CD1c-positive myeloid dendritic cell (primary cell): ENCODE measurements around the gene HNRNPF.

Experiments used
- DNase-seq: peaks from one replicate; pipeline ENCODE4 v3.0.0-alpha.2; 2016; ENCODE audit errors: extremely low spot score

HNRNPF gene

DNA sequence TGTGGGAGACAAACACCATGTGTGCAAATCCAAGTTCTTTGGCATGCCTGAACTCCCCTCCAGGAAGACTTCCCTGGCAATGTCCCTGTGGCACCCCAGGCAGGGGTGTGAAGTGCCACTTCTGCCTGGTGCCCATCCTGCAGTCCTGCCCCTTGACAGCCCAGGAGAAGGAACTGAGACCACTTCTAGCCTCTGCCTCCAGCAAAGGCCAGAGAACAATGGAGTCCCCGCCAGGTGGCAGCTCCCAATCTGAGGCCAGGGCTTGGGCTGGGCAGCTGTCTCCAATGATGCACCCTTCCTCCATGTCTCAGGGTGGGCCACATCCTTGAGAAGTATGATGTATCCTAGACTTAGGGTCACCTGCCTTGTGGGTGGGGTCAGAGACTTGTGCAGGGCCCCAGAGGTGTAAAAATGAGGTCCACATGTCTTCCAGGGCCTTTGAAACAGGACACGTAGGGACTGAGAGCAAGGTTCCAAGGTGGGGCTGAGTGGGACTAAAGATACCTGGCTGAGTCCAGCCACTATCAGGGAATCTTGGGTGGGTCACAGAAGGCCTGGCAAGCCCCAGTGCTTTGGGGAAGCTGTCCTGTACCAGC is 32.1 kb downstream of the HNRNPF start:
- DNase-seq, result no peak

DNA sequence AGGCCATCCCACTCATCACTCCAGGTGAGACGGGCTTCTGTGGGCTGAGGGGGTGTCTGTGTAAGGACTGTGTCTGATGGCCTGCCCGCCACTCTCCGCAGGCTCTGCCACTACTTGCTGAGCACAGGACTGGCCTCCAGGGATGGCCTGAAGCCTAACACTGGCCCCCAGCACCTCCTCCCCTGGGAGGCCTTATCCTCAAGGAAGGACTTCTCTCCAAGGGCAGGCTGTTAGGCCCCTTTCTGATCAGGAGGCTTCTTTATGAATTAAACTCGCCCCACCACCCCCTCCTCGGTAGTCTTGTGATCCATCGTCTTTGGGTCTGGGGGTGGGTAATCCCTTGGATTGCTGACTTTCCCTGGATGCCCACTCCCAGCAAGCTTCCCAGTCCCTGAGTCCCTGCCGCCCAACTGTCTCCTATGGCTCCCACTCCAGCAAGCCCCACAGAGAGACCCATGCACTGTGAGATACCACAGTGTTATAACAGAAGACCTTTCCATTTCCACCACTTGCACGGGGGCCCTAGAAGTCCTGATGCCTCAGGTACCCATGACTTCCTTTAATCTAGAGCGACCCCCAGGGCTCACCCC is 32.8 kb downstream of the HNRNPF start:
- no peak for DNase-seq

DNA sequence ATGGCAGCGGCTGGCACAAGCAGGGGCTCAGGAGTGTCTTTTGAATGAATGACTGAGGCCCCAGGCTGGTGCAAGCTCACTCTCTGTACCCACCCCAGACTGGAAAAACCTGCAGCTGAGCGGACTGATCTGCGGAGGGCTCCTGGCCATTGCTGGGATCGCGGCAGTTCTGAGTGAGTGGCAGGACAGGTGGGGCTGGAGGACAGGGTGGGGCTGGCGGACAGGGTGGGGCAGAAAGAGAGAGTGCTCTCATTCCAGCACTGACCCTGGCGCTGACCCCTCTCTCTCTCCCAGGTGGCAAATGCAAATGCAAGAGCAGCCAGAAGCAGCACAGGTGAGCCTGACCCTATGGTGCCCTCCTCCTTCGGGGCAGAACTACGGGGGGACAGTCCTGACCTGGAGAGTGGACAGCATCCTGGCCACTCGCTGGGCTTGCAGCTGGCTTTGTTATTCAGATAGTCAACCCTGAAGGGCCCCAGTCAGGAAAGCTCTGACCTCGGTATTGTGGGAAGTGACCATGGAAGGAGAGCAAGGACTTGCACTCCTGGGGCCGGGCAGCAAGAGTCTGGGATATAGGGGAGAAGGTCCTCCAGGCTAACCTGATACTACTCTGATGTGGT is 33.5 kb downstream of the HNRNPF start:
- DNase-seq, result no peak

DNA sequence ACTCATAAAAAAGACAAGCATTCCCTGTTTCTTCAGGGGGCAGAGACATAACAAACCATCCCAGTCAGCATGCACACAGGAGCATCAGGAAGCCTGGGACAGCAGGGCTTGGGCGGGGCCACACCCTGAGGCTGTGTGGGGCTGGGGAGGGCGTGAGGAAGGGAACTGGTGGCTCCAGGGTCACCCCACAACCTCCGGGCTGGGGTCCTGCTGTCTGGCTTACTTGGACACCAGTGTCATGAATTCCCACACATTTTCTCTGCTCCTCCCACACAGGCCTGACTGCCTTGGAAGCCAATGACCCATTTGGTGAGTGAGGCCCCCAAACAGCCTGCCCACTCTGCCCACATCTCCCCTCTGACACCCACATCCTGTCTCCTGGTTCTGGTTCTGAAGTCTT is 34.8 kb downstream of the HNRNPF start:
- DNase-seq, result no peak

DNA sequence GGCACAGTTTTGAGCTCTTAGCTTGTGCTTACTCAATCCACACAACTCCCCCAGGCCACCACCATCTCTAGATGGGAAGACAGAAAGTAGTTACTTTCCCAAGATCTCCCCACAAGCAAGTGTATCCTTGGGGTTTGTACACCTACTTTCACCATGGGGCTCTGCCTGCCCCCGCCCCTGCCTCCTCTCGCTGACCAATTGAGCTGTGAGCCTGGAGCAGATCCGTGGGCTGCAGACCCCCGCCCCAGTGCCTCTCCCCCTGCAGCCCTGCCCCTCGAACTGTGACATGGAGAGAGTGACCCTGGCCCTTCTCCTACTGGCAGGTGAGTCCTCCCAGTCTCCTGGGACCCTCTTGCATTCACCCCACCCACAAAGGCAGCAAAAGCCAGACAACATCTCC is 35.5 kb downstream of the HNRNPF start:
- no peak for DNase-seq

DNA sequence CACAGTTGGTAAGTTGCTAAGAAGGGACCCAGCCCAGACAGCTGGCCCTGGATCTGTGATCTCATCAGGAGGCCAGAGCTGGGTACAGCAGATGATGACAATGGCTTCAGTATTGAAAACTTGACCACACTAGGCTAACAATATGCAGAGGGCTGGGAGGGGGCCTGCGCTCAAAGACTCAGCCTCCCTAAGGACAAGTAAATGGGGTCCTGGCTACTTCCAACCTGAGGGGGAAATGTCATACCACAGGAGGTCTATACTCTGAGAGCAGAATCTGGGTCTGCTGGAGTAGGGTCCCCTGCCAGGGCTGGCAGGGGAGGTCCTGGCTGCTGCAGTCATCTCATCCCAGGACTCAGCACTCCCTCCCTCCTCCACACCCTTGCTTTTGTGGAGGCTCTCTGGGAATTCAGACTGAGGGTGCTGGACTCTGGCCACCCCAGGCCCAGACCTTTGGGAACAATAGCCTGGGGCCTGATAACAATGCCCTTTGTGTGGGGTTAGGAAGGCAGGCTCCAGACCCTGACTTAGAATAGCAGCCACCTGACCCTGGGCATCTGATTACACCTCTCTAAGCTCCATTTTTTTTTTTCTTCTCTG is 36.1 kb downstream of the HNRNPF start:
- no peak for DNase-seq

DNA sequence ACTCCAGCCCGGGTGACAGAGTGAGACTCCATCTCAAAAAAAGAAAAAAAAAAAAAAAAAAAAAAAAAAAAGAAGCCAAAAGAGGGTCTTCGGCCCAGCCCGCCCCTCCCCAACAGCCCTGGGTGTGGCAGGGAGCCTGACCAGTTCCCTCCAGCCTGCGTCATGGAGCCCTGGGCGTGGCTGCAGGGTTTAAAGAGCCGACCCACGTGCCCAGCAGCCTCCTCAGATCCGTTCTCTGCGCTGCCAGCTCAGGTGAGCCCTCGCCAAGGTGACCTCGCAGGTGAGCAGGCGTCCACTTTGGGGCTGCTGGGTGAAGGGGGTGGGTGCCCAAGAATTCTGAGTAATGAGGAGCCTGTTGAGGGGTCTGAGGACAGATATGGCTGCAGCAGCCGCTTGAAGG is 37.6 kb downstream of the HNRNPF start, which contains the start of gene FXYD4:
FXYD4 (plus strand) TSS at position 219 of the 400 bp plus-strand sequence. CDS start 2,111 bp downstream, outside the sequence.
- DNase-seq, result no peak

DNA sequence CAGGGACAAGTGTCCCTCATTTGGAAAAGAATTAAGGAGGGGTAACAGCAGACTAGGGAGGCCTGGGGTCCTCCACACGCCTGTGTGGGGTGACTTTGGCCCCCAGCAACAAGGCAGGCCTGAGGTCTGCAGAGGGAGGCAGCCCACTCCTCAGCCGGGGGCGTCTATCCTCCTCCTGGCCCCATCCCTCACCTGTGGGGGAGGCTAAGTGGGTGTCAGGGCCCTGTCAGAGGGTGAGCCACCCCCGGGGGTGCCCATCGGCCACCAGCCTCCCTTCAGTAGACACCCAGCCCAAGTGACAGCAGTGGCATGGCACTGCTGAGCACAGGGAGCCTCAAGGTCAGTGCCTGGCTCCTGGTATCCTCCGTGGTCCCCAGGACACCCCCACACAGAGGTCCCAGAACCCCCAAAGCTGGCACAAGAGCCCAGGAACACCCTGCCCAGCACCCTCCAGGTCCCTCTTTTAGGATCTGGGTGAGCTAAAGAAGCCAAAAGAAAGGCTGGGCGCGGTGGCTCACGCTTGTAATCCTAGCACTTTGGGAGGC is 38.2 kb downstream of the HNRNPF start:
- no peak for DNase-seq

DNA sequence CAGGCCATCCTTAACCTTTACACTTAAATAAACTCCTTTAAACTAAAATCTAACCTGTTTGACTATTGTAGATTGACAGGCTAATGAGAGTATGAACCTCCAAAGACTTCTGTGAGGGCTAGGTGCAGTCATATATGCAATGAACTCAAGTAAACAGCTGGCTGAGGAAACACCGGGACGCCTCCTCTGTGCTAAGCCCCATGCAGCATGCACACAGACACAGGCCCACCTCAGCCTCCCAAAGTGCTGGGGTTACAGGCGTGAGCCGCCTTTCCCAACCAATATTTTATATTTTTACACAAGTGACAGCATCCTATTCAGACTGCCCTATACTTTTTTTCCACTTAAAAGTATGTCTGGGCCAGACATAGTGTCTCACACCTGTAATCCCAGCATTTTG is 39.1 kb downstream of the HNRNPF start:
- no peak for DNase-seq

DNA sequence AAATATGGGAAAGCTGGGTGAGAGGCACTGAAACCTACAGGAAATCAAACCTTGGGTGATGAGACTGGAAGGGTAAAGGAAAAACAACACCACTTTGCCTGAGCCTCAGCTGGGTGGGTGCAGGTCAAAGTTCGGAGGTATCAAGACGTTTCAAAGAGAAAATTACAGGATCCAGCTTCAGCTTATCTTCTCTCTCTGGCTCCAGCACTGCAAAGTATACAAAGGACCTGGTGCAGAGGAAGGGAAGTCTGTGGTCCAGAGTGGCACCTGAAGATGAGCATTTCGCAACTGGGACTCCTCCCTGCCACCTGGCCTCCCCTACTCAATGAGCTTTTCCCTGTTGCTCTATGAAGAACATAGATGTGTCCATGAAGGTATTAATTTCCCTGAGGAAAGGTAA is 44.0 kb downstream of the HNRNPF start:
- DNase-seq, result no peak

DNA sequence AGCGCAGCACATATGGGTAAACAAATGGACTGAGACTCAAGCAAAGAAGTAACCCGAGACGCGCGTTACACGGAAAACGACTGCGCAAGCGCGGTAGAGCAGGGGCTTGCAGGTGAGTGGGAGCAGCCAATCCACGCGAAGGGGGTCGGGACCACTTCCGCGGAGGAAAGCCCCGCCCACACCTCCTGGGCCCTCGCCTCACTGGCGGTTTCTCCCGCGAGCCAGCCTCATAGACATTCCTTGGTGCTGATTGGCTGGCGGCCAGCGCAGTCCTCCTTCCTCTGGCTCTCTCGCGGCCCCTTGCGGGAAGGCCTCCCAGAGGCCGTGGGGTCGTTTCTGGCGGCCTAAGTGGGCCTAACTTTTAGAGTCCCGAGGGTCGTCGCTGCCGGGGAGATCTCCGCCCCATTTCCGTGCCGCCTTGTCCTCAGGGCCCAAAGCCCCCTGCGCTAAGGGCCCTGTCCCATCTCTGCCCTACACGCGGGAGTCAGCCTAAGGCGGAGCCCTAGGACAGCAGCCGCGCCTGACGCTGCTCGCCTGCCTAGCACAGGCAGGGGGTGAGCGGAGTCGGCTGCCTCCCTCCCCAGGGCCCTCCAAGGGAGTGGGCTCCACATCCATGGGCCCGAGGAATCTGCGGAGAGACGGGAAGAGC is 46.7 kb downstream of the HNRNPF start:
- DNase-seq, result peak; percentile 96

DNA sequence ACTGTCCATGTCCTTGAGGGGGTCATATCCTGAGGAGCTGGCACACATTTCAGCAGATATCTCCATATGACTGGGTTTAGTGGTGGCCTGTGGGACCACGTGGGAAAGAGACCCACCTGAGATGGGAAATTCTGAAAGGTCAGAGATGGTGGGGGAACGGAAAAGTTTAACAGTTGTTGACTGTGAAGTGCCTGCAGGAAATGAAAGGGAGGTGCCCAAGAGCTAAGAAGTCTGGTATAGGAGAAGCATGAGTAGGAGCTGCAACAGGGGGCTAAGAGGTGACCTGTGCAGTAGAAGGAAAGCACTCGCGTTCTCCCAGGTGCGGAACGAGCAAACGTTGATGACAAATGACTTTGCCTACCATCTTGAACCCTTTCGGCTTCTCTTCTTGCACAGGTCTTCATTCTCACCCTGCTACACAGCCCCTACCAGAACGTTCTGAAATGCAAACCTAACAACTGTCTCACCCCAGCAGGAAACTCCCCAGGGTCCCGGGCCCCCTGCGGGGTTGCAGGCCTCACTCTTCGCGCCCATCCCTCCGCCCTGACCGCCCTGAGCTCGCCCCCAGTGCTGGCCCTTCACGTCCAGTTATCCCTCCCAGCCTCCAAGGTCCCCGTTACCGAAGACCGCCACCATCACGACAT is 47.3 kb downstream of the HNRNPF start:
- DNase-seq, result no peak

DNA sequence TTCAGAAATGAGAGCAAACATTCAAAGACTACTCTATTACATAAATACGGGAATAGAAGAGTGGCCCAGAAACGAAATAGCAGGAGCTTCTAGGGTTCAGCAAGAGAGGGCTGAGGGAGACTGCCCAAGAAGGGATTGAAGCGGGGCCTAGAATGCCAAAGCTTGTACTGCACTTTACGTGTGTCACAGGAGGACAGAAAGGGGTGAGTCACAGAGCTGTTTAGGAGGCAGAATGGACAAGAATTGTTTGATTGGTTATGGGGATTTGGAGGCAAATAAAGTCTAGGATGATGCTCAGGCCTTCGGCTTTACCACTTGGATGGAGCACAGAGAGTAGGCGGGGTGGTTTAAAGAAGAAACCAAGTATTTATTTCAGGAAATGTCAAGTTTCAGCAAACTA is 48.9 kb downstream of the HNRNPF start:
- DNase-seq, result no peak

DNA sequence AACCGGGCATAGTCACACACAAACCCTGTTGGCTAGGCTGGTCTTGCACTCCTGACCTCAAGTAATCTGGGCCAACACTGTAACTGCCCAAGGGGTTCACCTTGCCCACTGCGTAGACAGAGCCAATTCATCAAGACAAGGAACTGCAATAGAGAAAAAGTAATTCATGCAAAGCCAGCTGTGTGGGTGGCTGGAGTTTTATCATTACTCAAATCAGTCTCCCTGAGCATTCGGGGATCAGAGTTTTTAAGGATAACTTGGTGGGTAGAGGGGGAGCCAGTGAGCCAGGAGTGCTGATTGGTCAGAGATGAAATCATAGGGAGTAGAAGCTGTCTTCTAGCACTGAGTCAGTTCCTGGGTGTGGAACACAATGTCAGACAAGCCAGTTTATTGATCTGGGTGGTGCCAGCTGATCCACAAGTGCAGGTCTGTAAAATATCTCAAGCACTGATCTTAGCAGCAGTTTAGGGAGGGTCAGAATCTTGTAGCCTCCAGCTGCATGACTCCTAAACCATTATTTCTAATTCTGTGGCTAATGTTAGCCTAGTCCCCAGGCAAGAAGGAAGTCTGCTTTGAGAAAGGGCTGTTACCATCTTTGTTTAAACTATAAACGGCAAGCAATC is 53.1 kb downstream of the HNRNPF start:
- DNase-seq, result no peak

DNA sequence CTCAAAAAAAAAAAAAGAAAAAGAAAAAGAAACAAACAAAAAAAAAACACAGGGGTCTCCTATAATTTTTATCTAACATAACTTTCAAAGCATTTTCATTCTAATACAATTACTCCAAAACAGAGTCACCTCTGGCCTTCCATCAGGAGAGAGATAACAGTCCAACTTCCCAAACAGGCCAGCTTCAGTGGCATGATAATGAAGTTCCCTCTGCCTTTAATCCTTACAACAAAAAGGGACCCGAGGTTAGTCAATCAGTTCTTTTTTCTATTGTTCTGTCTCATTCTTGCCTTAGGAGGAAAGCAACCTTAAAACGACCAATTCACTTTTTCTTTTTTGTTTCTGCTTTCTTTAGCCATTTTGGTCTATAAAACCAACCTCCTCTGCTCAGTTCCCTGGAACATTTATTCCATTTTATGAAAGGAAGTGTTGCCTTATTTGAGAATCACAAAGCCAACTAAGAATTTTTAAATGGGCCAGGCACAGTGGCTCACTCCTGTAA is 54.1 kb downstream of the HNRNPF start:
- DNase-seq, result no peak

DNA sequence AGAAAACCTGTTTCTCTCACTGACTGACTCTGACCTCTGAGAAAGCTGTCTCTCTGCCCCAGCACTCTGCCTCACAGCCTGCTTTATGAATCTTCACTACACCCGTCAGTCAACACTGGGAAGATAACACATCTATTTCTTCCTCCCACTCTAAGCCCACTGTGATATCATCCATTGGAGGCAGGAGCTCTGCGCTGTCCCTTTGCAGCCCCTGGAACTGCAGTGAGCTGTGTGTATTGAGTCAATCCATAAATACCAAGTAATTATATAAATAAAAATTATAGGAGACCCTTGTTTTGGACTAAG is 54.7 kb downstream of the HNRNPF start:
- DNase-seq, result no peak

DNA sequence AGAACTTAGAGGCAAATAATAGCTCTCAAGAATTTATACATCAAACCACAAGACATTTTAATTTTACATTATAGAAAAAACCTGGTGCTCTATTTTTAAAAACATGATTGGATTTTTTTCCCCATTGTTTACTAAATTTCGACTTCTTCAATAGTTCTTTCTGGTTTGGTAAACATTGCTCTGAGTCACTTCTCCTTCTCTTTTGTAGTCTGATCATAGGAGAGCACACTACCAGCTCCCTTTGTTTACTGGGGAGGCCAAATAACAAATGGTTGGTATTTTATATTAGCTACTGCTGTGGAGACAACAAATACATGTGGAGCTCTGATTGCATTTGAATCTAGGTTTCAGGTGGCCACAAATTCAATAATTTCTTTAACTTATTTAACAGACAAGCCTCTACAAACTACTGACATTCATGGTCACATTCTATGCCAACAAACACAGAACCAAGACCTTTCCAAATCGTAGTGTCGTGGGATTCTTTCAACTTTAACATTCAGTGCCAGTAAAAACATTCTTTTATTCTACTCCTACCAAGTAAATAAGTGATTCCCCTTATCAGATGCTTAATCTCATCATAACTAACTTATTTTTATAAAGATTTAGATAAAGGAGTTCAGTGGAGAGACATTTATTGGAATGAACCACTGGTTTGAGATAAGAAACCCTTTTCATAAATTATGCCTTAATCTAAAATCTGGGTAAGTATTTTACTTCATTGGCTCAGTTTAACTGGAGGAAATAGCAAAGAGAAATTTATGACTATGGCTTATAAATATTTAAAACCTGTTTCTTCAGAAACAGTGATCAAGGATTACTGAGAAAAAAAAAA is 55.3 kb downstream of the HNRNPF start:
- no peak for DNase-seq

DNA sequence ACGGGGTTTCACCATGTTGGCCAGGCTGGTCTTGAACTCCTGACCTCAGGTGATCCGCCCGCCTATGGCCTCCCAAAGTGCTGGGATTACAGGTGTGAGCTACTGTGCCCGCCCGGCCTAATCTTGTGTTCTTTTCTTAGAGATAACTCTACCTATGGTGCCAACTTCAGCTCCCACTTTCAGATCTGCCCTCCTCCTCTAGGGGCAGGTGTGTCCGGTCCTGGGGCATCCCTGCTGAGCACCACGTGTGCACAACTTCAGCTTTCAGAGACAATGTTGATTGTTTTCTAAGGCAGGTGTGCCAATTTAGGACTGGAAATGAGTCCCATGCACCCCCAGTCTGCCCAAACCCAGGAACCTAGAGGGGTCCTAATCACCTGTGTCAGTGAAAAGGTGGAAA is 56.0 kb downstream of the HNRNPF start:
- DNase-seq, result no peak

DNA sequence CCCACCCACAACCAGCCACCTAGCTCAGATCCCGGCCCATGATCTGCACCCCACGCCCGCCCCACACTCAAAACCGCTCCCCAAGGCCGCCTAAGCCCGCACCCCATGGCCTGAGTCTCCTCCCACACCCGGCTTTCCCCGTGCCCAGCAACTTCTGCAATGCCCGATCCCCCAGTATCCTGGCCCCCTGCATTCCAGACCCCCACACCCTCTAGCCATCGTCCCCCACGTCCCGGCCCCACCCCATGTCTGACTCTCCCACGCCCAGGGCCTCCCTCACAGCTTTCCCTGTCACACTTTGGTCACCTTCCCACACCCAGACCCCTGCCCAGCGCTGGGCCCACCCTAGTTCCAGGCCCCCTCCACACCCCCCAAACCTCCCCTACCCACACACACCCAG is 57.7 kb downstream of the HNRNPF start:
- DNase-seq, result no peak

DNA sequence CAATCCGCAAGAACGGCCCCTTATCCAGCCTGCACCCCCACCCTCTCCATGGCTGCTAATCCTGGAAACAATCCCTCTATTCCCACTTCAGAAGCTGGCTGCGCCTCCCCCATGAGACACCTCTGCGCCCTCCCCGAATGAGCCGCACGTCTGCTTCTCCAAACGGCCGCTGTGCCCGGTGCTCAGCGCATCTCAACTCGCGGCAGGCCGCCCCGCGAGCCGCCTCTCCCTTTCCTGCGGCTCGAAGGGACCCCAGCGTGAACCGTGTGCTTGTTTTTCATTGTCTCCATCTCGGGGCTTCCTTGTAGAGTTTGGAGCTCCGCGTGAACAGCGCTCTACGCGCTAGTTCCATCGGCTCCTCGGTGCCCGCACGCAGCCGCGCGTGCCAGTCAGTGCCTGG is 58.3 kb downstream of the HNRNPF start:
- DNase-seq, result no peak

DNA sequence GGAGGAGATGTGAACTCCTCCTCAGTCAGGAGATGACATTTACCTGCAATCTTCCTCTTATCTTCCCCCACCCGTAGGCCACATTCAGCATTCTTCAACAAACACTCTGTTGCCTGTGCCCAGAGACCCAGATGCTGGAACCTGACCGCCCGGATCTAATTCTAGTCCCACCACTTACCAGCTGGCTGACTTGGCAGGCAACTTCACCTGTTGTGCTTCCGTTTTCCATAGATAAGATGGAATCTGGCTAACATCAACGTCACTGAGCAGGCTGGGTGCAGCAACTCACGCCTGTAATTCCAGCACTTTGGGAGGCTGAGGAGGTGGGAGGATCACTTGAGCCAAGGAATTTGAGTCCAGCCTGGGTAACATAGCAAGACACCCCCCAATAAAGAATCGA is 58.8 kb downstream of the HNRNPF start:
- DNase-seq, result no peak
